ENCODE measurements around the gene THUMPD1. TPM values are rescaled to one million over a fixed set of nuclear protein-coding genes. Genes with fewer than 3 reads are reported as not detected.

The THUMPD1 gene
- total RNA-seq, 1 donor = 58.2 TPM

- no peak overlapping the region for H3K4me3 ChIP-seq (ENCODE audit: low read depth, low read length)
- no peak for TF ChIP-seq CTCF (IDR thresholded peaks at IDR 0.05; ENCODE audit: insufficient read depth, low read length)
- DNase-seq (ENCODE audit: low read depth) = no peak
These were observed 8.9 kb upstream of the THUMPD1 start for GRCh38 chr16:20750558-20750957.

- no peak for DNase-seq (ENCODE audit: low read depth)
- no peak for TF ChIP-seq CTCF (IDR thresholded peaks at IDR 0.05; ENCODE audit: insufficient read depth, low read length)
- no peak overlapping the region for H3K4me3 ChIP-seq (ENCODE audit: low read depth, low read length)
These were observed 7.9 kb upstream of the THUMPD1 start for GRCh38 chr16:20749474-20749873.

GRCh38 chr16:20747030-20747816 lies 5.6 kb upstream of the THUMPD1 start:
- no peak for TF ChIP-seq CTCF (IDR thresholded peaks at IDR 0.05; ENCODE audit: insufficient read depth, low read length)
- H3K4me3 ChIP-seq (ENCODE audit: low read depth, low read length) = no peak overlapping the region
- no peak for DNase-seq (ENCODE audit: low read depth)

GRCh38 chr16:20746461-20746860 lies 4.8 kb upstream of the THUMPD1 start:
- no peak overlapping the region for H3K4me3 ChIP-seq (ENCODE audit: low read depth, low read length)
- TF ChIP-seq CTCF (IDR thresholded peaks at IDR 0.05; ENCODE audit: insufficient read depth, low read length) = no peak
- DNase-seq (ENCODE audit: low read depth) = no peak

GRCh38 chr16:20744922-20745440 lies 3.4 kb upstream of the THUMPD1 start:
- no peak overlapping the region for H3K4me3 ChIP-seq (ENCODE audit: low read depth, low read length)

GRCh38 chr16:20743591-20743990 lies 2.0 kb upstream of the THUMPD1 start:
- no peak for TF ChIP-seq CTCF (IDR thresholded peaks at IDR 0.05; ENCODE audit: insufficient read depth, low read length)
- DNase-seq (ENCODE audit: low read depth) = no peak
- H3K4me3 ChIP-seq (ENCODE audit: low read depth, low read length) = no peak overlapping the region

More at GRCh38 chr16:20744922-20745440, 3.4 kb upstream of the THUMPD1 start:
- TF ChIP-seq CTCF (IDR thresholded peaks at IDR 0.05; ENCODE audit: insufficient read depth, low read length) = no peak
- no peak for DNase-seq (ENCODE audit: low read depth)

Measured in fibroblast of the aortic adventitia (primary cell).